Measurements from ENCODE around the gene COL15A1.
A peak's percentile ranks its signal among the peaks of the same experiment; 100 is the strongest.

COL15A1 gene

DNA sequence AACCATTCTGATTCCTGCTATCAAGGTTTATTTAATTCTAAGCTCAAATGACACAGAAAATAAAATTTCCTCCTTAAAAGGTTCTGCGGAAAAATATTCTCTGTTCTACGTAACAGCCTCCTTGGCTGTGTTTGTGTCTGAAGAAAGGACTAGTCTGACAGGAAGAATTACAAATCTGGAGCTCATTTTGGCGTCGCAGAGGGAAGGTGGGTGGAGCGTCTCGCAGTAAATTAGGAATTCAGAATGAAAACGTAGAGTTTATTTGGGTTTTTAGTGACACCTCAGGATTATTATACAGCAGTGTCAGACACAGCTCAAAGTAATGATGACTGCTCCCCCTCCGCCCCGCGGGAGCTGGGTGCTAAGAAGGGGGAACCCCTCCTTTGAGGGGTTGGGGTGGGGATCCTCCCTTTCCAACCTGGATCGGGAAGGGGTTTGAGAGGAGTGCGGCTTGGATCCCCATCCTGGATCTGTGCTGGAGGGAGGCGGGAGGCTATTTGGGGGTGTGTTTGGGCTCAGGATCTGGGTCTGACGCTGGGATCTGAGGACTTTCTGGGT is 160.3 kb downstream of the COL15A1 start:
- H3K4me3 ChIP-seq (ENCODE audit: low read depth, low read length) = peak overlapping the region; percentile 64
- TF ChIP-seq, protein P1, sequence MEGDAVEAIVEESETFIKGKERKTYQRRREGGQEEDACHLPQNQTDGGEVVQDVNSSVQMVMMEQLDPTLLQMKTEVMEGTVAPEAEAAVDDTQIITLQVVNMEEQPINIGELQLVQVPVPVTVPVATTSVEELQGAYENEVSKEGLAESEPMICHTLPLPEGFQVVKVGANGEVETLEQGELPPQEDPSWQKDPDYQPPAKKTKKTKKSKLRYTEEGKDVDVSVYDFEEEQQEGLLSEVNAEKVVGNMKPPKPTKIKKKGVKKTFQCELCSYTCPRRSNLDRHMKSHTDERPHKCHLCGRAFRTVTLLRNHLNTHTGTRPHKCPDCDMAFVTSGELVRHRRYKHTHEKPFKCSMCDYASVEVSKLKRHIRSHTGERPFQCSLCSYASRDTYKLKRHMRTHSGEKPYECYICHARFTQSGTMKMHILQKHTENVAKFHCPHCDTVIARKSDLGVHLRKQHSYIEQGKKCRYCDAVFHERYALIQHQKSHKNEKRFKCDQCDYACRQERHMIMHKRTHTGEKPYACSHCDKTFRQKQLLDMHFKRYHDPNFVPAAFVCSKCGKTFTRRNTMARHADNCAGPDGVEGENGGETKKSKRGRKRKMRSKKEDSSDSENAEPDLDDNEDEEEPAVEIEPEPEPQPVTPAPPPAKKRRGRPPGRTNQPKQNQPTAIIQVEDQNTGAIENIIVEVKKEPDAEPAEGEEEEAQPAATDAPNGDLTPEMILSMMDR (IDR thresholded peaks at IDR 0.05; ENCODE audit: low read depth, low read length, missing control alignments) = no peak
- in situ Hi-C loops (cut with HindIII; ENCODE audit: low sequenced_read_pairs) = no loop called here
- no peak for DNase-seq (ENCODE audit: low read depth)

DNA sequence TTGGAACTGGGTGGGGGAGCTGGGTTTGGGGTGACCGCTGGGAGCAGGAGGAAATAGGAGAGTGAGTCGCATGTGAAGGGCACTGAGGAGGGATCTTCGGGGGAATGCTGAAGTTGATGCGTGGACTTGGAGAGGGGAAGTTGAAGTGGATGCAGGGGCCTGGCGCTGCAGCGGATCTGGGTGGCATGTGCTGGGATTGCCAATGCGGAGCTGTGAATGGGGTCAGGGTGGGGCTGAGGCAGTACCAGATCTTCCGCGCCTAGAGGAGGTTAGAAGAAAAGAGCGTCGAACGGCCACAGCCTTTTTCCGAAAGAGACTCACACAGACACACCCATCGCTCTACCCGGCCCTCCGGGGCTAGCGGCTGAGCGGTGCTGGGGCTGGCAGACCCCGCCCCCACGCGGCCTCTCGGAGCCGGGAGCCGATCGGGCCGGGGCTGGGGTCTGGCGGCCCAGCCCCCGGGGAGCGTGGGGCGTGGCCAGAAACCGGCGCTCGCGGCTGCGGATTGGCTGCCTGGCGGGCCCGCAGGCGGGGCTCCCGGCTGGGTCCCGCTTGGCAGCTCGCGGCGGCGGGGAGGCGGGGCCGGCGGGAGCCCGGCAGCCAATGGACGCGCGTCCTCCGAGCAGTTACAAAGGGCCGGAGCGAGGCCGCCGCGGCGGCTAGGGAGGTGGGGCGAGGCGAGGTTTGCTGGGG is 160.9 kb downstream of the COL15A1 start, which contains the start of gene TGFBR1:
TSS of gene TGFBR1 (plus strand) at position 655 of the 693 bp plus-strand sequence. CDS start 93 bp downstream, outside the sequence.
- TF ChIP-seq, protein P1 (IDR thresholded peaks at IDR 0.05; ENCODE audit: low read depth, low read length, missing control alignments) = peak; percentile 9
- in situ Hi-C loops (cut with HindIII; ENCODE audit: low sequenced_read_pairs) = no loop called here
- peak; percentile 72 for DNase-seq (ENCODE audit: low read depth)
- H3K4me3 ChIP-seq (ENCODE audit: low read depth, low read length) = peak within 1 kb of the TSS; percentile 64

DNA sequence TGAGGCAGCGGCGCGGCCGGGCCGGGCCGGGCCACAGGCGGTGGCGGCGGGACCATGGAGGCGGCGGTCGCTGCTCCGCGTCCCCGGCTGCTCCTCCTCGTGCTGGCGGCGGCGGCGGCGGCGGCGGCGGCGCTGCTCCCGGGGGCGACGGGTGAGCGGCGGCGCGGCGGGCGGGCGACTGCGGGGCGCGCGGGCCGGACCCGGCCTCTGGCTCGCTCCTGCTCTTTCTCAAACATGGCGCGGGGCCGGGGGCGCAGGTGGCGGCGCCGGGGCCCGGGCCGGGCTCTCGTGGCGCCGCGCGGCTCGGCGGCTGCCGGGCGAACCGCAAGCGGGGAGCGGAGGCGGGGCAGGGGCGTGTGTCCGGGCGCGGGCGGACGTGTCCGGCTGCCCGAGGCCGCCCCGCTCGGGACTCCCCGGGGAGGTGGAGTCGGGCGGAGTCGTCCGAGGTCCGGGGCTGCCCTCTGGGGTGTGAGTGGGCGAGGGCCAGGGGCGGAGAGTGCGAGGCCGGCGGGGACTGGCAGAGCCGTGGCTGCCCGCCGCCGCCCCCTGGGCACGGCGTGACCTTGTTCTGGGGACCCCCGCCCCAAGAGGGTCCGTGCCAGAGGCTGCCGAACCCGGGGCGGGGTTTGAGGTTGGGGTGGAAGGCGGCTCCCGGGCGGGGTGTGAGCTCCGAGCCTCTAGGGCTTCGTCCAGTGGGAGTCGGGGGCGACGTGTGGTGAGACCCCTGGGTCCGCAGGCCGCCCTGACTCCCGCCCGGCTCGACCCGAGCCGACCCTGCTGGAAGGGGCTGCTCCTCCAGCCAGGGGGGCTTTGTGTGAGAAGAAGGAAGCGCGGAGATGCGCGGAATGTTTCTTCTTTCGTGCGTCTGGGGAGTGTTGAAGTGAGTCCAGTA is 161.7 kb downstream of the COL15A1 start:
- TF ChIP-seq, protein P1 (IDR thresholded peaks at IDR 0.05; ENCODE audit: low read depth, low read length, missing control alignments) = no peak
- peak overlapping the region; percentile 64 for H3K4me3 ChIP-seq (ENCODE audit: low read depth, low read length)
- in situ Hi-C loops (cut with HindIII; ENCODE audit: low sequenced_read_pairs) = no loop called here
- DNase-seq (ENCODE audit: low read depth) = peak; percentile 54

DNA sequence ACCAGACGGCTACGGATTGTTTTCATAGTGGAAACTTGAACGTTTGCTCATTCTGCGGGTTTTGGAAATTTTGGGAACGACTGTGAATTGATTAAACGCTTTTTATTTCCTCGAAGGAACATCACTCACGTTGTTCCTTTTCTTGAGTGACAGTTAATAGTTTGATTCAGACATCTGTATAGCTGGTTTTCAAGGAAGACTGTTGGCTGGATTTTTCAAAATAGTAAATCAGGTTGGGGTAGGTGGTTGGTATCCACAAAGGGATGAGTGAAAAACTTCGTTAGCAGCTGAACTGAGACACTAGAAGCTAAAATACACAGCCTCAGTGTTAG is 162.3 kb downstream of the COL15A1 start:
- no peak for DNase-seq (ENCODE audit: low read depth)
- peak overlapping the region; percentile 64 for H3K4me3 ChIP-seq (ENCODE audit: low read depth, low read length)
- TF ChIP-seq, protein P1 (IDR thresholded peaks at IDR 0.05; ENCODE audit: low read depth, low read length, missing control alignments) = no peak
- in situ Hi-C loops (cut with HindIII; ENCODE audit: low sequenced_read_pairs) = no loop called here

DNA sequence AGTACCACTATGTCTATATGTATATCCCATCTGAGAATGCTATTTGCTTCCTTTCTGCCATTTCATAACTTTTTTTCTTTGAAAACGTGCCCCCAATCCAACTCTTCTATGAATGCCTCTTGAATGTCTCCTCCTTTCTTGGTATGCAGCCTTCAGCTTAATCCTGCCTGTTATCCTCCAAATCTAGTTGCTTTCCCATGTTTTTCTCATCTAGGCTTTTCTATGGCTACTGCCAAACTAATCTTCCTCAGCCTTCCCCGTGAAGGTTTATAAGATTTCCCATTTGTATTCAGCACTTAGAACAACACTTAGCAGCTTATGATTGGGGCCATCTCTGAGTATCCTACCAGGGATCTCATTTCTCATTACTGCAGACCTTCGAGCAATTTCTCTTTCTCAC is 163.7 kb downstream of the COL15A1 start:
- no peak overlapping the region for H3K4me3 ChIP-seq (ENCODE audit: low read depth, low read length)
- in situ Hi-C loops (cut with HindIII; ENCODE audit: low sequenced_read_pairs) = no loop called here
- no peak for DNase-seq (ENCODE audit: low read depth)
- TF ChIP-seq, protein P1 (IDR thresholded peaks at IDR 0.05; ENCODE audit: low read depth, low read length, missing control alignments) = no peak

DNA sequence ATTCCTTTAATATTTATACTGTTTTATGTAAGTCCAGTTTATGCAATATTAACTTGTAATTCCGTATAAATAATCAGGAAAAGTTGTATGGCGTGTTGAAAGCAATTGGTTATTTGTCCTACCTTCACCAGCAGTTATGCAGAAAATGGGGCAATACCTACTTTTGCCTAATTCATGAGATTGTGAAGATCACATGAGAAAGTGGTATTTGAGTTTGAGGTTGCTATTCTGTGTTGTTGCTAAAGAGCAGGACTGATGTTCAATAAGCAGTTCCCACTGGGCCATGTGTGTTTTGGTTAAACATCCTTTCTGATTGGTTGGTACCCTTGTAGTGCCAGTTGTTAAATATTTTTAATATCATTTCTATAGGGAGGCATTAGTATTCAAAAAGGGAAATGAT is 164.4 kb downstream of the COL15A1 start:
- no peak for DNase-seq (ENCODE audit: low read depth)
- in situ Hi-C loops (cut with HindIII; ENCODE audit: low sequenced_read_pairs) = no loop called here
- TF ChIP-seq, protein P1 (IDR thresholded peaks at IDR 0.05; ENCODE audit: low read depth, low read length, missing control alignments) = no peak
- H3K4me3 ChIP-seq (ENCODE audit: low read depth, low read length) = no peak overlapping the region
